Skin epidermis (tissue), 12 donors: Measurements from ENCODE around the gene IPO13.
A peak's percentile ranks its signal among the peaks of the same experiment; 100 is the strongest.

Source experiments
- H3K27ac ChIP-seq, 21 experiments: fragments of 200-600 bp; sonication (generic) in 11 of 21; one replicate each; pipeline ENCODE4 v1.5.0; 2020; ENCODE audit warnings: mild to moderate bottlenecking in 3 of 21, inconsistent platforms in 2 of 21, moderate library complexity in 2 of 21
- H3K4me3 ChIP-seq, 7 experiments: fragments of 200-600 bp; sonication (generic) in 2 of 7; one replicate each; pipeline ENCODE4 v1.5.0; 2020; ENCODE audit warnings: inconsistent platforms in 2 of 7, mild to moderate bottlenecking in 2 of 7, moderate library complexity in 1 of 7

Gene IPO13

DNA sequence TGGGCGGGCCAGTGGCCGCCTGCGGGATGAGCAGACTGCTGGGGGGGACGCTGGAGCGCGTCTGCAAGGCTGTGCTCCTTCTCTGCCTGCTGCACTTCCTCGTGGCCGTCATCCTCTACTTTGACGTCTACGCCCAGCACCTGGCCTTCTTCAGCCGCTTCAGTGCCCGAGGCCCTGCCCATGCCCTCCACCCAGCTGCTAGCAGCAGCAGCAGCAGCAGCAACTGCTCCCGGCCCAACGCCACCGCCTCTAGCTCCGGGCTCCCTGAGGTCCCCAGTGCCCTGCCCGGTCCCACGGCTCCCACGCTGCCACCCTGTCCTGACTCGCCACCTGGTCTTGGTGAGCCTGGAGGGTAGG lies 34.4 kb downstream of the IPO13 start:
- H3K27ac ChIP-seq = peak overlapping the region in 8 of 21 experiments; percentile 4 to 89 (median 85)
- no peak overlapping the region for H3K4me3 ChIP-seq

- H3K27ac ChIP-seq = no peak overlapping the region
These were observed 34.9 kb downstream of the IPO13 start for GRCh38 chr1:43981636-43982035.

GRCh38 chr1:43982241-43982640 lies 35.5 kb downstream of the IPO13 start:
- no peak overlapping the region for H3K27ac ChIP-seq
- no peak overlapping the region for H3K4me3 ChIP-seq

More at GRCh38 chr1:43981636-43982035, 34.9 kb downstream of the IPO13 start:
- no peak overlapping the region for H3K4me3 ChIP-seq

DNA sequence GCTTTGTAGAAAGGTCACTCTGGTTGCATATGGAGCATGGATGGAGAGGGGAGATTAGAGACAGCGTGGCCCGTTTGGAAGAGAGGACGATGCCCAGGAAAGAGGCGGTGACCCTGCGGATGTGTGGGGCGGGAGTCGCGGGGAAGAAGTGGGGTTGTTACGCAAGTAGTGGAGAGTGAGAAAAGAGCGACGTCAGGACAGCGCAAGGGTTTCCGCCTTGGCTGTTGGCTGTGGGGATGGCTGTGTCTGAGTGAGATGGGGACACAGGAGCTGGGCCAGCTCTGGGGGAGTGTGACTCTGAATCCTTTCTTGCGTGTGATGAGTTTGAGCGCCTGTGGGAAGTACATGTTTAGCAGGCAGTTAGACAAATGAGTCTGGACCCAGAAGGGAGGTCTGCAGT lies 36.1 kb downstream of the IPO13 start:
- H3K4me3 ChIP-seq = no peak overlapping the region
- no peak overlapping the region for H3K27ac ChIP-seq

DNA sequence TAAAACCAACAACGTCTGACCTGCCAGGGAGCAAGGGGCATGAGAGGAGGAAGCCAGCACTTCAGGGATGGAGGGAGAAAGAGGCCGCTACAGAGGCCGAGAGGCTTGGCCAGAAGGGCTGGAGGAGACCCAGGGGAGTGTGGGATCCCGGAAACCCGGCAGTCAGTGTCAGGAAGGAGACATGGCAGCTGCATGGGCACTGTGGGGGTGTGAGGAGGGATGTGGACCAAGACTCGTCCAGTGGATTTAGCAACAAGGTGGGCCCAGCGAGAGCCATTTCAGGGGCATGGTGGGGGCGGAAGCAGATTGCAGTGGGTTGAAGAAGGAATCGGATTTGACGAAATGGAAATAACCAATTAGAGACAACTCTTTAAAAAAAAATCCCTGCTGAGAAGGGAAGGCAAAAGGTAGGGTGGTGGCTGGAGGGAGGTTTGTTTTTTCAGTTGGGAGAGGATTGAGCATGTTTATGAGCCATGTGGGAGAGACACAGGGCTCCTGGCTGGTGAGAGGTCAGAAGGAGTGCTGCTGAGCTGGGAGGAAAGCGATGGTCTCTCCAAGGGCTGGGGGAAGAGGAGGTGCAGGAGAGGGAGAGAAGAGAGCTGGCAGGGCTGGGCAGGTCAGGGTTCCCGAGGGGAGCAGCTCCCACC lies 36.6 kb downstream of the IPO13 start:
- no peak overlapping the region for H3K27ac ChIP-seq
- no peak overlapping the region for H3K4me3 ChIP-seq

DNA sequence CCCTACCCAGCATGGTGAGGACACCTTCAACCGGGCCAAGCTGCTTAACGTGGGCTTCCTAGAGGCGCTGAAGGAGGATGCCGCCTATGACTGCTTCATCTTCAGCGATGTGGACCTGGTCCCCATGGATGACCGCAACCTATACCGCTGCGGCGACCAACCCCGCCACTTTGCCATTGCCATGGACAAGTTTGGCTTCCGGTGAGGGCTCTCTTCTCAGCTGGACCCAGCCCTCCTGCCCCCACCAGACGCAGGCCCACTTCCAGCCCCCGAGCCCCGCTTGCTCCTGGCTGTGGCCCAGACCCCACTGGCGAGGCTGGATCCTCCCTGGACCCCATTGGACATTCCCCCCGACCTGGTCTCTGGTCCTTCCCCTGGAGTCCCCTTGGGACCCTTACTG lies 38.1 kb downstream of the IPO13 start:
- Histone ChIP-seq H3K4me3 (no peak overlapping the region), H3K27ac (no peak overlapping the region)

DNA sequence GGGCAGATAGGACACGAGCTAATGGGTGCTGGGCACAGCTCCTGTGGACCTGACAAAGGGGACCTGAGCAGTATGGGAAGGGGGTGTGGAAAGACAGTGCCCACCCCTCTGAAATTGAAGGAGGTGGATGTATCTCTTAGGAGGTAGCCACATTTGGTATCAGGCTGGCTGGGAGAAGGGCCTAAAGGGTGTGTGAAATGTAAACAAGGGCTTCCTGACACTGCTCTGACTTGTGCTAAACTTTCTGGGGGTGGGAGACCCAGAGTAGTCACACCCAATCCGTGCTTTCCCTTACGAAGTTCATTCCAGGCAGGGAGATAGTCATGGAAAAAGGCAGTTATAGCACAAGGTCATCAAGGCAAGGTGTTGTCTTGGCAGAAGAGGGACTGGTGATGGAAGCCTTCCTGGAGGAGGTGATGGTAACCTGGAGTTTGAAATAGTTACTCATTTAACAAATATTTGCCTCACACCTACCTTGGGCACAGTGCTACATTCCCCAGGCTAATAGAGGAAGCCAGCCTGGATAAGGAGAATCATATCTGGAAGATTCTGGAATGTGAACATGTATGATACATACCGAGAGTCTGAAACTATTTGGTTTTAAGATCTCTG lies 39.3 kb downstream of the IPO13 start:
- no peak overlapping the region for H3K4me3 ChIP-seq
- no peak overlapping the region for H3K27ac ChIP-seq

GRCh38 chr1:43986712-43987111 lies 40.0 kb downstream of the IPO13 start:
- no peak overlapping the region for H3K27ac ChIP-seq
- H3K4me3 ChIP-seq = no peak overlapping the region

- H3K27ac ChIP-seq = no peak overlapping the region
- no peak overlapping the region for H3K4me3 ChIP-seq
These were observed 40.6 kb downstream of the IPO13 start for GRCh38 chr1:43987159-43987902.

DNA sequence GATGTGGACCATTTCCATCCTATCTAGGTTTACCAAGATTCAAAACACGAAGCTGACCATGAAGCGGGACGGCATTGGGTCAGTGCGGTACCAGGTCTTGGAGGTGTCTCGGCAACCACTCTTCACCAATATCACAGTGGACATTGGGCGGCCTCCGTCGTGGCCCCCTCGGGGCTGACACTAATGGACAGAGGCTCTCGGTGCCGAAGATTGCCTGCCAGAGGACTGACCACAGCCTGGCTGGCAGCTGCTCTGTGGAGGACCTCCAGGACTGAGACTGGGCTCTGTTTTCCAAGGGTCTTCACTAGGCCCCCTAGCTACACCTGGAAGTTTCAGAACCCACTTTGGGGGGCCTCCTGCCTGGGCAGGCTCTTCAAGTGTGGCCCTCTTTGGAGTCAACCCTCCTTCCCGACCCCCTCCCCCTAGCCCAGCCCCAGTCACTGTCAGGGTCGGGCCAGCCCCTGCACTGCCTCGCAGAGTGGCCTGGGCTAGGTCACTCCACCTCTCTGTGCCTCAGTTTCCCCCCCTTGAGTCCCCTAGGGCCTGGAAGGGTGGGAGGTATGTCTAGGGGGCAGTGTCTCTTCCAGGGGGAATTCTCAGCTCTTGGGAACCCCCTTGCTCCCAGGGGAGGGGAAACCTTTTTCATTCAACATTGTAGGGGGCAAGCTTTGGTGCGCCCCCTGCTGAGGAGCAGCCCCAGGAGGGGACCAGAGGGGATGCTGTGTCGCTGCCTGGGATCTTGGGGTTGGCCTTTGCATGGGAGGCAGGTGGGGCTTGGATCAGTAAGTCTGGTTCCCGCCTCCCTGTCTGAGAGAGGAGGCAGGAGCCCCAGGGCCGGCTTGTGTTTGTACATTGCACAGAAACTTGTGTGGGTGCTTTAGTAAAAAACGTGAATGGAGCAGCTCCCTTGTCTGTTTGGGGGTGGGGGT lies 43.8 kb downstream of the IPO13 start:
- Histone ChIP-seq H3K4me3 (peak overlapping the region; percentile 37 to 75 (median 66)), H3K27ac (peak overlapping the region in 19 of 21 experiments; percentile 34 to 86 (median 72))

DNA sequence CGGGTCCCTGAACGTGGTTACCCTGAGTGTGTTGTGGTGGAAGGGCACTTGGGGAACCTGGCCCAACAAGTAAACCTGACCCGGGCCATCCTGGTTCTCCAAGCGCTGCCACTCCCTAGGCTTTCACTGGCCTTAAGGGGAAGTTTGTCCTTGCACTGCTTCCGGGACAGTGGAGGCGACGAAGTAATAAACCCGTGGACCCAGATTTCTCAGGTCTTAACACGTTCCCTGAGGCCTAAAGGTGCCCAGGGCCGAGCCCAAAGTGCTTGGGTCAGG lies 44.4 kb downstream of the IPO13 start:
- H3K27ac ChIP-seq = peak overlapping the region in 19 of 21 experiments; percentile 34 to 86 (median 72)

DNA sequence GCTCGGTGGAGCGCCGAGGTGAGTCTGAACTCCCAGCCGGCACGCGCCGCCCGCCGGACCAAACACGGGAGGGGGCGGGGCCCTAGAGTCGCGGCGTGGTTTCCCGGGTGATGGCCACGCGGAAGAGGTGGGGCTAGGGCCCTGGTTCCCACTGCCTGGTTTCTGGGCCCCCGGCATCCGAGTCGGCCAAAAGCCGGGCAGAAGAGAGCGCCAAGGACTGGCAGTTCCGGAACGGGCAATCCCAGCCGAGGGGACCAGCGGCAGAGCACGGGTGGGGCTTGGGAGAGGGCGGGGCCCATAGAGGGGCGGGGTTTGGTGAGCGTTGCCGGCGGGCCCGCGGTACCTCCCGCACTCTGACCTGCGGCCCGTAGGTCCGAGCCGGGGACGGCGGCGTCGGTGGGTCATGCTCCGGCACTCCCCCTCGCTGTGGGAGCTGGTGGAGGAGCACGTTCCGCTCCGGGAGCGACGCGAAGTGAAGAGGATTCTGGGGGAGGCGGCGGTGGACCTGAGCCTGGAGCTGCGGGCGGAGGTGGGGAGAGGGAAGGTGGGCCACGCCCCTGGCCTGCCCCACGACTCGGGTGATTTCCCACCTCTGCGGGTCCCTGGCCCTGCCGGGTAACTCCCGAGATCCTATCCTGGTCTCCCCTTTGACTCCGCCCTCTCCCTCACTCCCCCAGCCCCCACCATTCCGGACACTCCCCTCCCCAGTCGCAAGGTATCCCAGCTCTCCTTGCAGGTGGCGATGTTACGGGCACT lies 44.9 kb downstream of the IPO13 start, which contains the start of gene CCDC24:
TSS of gene CCDC24 (plus strand) at position 124 of the 756 bp plus-strand sequence. CDS start at position 404, 280 bp downstream.
- Histone ChIP-seq H3K27ac (peak within 1 kb of the TSS in 19 of 21 experiments; percentile 34 to 86 (median 72)), H3K4me3 (peak within 1 kb of the TSS; percentile 37 to 75 (median 66))

More for the DNA sequence above, 44.4 kb downstream of the IPO13 start:
- peak overlapping the region; percentile 37 to 75 (median 66) for H3K4me3 ChIP-seq

- H3K4me3 ChIP-seq = peak overlapping the region; percentile 37 to 75 (median 66)
- peak overlapping the region in 13 of 21 experiments; percentile 46 to 86 (median 76) for H3K27ac ChIP-seq
These were observed 45.7 kb downstream of the IPO13 start for GRCh38 chr1:43992232-43992995.

GRCh38 chr1:43993206-43993914 lies 46.6 kb downstream of the IPO13 start:
- Histone ChIP-seq H3K4me3 (no peak overlapping the region), H3K27ac (no peak overlapping the region)

- H3K4me3 ChIP-seq = no peak overlapping the region
- H3K27ac ChIP-seq = no peak overlapping the region
These were observed 47.3 kb downstream of the IPO13 start for GRCh38 chr1:43994071-43994470.

GRCh38 chr1:43994794-43995790 lies 48.3 kb downstream of the IPO13 start:
- Histone ChIP-seq H3K27ac (no peak overlapping the region), H3K4me3 (no peak overlapping the region)
